SH-SY5Y (cell line): Measurements from ENCODE around the gene SLC7A10.

Source experiments
- GATA2 ChIP-seq: IDR thresholded peaks from 2 replicates; pipeline ENCODE4 v1.6.1; 2011; ENCODE audit warnings: mild to moderate bottlenecking, low read depth, low read length
- GATA3 ChIP-seq: IDR thresholded peaks from 2 replicates; pipeline ENCODE4 v1.6.1; 2011; ENCODE audit warnings: low read depth, mild to moderate bottlenecking, low read length, moderate library complexity

SLC7A10 gene

GRCh38 chr19:33248553-33248953, 22.9 kb upstream of the SLC7A10 start:
- TF ChIP-seq GATA2 (no peak), GATA3 (no peak)

GRCh38 chr19:33248104-33248503, 22.5 kb upstream of the SLC7A10 start:
- TF ChIP-seq GATA3 = no peak
- TF ChIP-seq GATA2 = no peak

- TF ChIP-seq GATA2 (no peak), GATA3 (no peak)
Observed at GRCh38 chr19:33247441-33247819, 21.8 kb upstream of the SLC7A10 start.

GRCh38 chr19:33246709-33247440, 21.2 kb upstream of the SLC7A10 start:
- no peak for TF ChIP-seq GATA3
- TF ChIP-seq GATA2 = no peak

- TF ChIP-seq GATA2 (no peak), GATA3 (no peak)
Observed at GRCh38 chr19:33245948-33246708, 20.5 kb upstream of the SLC7A10 start.

- TF ChIP-seq GATA3 (no peak), GATA2 (no peak)
Observed at GRCh38 chr19:33242911-33243310, 17.3 kb upstream of the SLC7A10 start.

- TF ChIP-seq GATA3 (no peak), GATA2 (no peak)
Observed at GRCh38 chr19:33242131-33242530, 16.5 kb upstream of the SLC7A10 start.

GRCh38 chr19:33241530-33242101, 16.0 kb upstream of the SLC7A10 start:
- TF ChIP-seq GATA2 (no peak), GATA3 (no peak)

- TF ChIP-seq GATA2 (no peak), GATA3 (no peak)
Observed at GRCh38 chr19:33241091-33241529, 15.5 kb upstream of the SLC7A10 start.

- TF ChIP-seq GATA3 (no peak), GATA2 (no peak)
Observed at GRCh38 chr19:33240181-33240771, 14.6 kb upstream of the SLC7A10 start.

- TF ChIP-seq GATA2 (no peak), GATA3 (no peak)
Observed at GRCh38 chr19:33239223-33239975, 13.7 kb upstream of the SLC7A10 start.

- TF ChIP-seq GATA2 (no peak), GATA3 (no peak)
Observed at GRCh38 chr19:33238481-33239149, 13.0 kb upstream of the SLC7A10 start.

- no peak for TF ChIP-seq GATA3
Observed at GRCh38 chr19:33236696-33237390, 11.2 kb upstream of the SLC7A10 start.
